ENCODE data around the gene CRYGD.

- TF ChIP-seq ZIC2 (tag by site-specific recombination; IDR thresholded peaks at IDR 0.05) (no peak), GLI2 (tag by site-specific recombination; IDR thresholded peaks at IDR 0.05; ENCODE audit: borderline replicate concordance, low read depth) (no peak), SCRT2 (tag by site-specific recombination; IDR thresholded peaks at IDR 0.05) (no peak), YY1 (tag by site-specific recombination; IDR thresholded peaks at IDR 0.05) (no peak)
- TF ChIP-seq, protein P1, sequence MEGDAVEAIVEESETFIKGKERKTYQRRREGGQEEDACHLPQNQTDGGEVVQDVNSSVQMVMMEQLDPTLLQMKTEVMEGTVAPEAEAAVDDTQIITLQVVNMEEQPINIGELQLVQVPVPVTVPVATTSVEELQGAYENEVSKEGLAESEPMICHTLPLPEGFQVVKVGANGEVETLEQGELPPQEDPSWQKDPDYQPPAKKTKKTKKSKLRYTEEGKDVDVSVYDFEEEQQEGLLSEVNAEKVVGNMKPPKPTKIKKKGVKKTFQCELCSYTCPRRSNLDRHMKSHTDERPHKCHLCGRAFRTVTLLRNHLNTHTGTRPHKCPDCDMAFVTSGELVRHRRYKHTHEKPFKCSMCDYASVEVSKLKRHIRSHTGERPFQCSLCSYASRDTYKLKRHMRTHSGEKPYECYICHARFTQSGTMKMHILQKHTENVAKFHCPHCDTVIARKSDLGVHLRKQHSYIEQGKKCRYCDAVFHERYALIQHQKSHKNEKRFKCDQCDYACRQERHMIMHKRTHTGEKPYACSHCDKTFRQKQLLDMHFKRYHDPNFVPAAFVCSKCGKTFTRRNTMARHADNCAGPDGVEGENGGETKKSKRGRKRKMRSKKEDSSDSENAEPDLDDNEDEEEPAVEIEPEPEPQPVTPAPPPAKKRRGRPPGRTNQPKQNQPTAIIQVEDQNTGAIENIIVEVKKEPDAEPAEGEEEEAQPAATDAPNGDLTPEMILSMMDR (tag by site-specific recombination; IDR thresholded peaks at IDR 0.05), result no peak
- TF ChIP-seq, protein P2, sequence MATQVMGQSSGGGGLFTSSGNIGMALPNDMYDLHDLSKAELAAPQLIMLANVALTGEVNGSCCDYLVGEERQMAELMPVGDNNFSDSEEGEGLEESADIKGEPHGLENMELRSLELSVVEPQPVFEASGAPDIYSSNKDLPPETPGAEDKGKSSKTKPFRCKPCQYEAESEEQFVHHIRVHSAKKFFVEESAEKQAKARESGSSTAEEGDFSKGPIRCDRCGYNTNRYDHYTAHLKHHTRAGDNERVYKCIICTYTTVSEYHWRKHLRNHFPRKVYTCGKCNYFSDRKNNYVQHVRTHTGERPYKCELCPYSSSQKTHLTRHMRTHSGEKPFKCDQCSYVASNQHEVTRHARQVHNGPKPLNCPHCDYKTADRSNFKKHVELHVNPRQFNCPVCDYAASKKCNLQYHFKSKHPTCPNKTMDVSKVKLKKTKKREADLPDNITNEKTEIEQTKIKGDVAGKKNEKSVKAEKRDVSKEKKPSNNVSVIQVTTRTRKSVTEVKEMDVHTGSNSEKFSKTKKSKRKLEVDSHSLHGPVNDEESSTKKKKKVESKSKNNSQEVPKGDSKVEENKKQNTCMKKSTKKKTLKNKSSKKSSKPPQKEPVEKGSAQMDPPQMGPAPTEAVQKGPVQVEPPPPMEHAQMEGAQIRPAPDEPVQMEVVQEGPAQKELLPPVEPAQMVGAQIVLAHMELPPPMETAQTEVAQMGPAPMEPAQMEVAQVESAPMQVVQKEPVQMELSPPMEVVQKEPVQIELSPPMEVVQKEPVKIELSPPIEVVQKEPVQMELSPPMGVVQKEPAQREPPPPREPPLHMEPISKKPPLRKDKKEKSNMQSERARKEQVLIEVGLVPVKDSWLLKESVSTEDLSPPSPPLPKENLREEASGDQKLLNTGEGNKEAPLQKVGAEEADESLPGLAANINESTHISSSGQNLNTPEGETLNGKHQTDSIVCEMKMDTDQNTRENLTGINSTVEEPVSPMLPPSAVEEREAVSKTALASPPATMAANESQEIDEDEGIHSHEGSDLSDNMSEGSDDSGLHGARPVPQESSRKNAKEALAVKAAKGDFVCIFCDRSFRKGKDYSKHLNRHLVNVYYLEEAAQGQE (tag by site-specific recombination; IDR thresholded peaks at IDR 0.05), result no peak
- TF ChIP-seq, protein P3, sequence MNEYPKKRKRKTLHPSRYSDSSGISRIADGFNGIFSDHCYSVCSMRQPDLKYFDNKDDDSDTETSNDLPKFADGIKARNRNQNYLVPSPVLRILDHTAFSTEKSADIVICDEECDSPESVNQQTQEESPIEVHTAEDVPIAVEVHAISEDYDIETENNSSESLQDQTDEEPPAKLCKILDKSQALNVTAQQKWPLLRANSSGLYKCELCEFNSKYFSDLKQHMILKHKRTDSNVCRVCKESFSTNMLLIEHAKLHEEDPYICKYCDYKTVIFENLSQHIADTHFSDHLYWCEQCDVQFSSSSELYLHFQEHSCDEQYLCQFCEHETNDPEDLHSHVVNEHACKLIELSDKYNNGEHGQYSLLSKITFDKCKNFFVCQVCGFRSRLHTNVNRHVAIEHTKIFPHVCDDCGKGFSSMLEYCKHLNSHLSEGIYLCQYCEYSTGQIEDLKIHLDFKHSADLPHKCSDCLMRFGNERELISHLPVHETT (tag by site-specific recombination; IDR thresholded peaks at IDR 0.05), result no peak
These were observed 18.1 kb upstream of the CRYGD start for GRCh38 chr2:208142240-208142924.

Measured in HEK293 (cell line).